Urinary bladder (tissue), 4 donors: Measurements from ENCODE around the gene SNAP47. TPM values are rescaled to one million over a fixed set of nuclear protein-coding genes. Genes with fewer than 3 reads are reported as not detected.

Experiments used
- DNase-seq: peaks from one replicate; pipeline ENCODE4 v3.0.0-alpha.2; 2015; ENCODE audit errors: extremely low spot score
- H3K27ac ChIP-seq: one replicate; pipeline ENCODE4 v1.5.1; 2013; ENCODE audit warnings: low read depth, mild to moderate bottlenecking, moderate library complexity
- H3K36me3 ChIP-seq: one replicate; pipeline ENCODE4 v1.6.1; 2013; ENCODE audit warnings: mild to moderate bottlenecking, moderate library complexity; ENCODE audit not compliant: insufficient read depth
- H3K4me1 ChIP-seq: one replicate; pipeline ENCODE4 v1.6.1; 2013; ENCODE audit warnings: mild to moderate bottlenecking, moderate library complexity; ENCODE audit not compliant: insufficient read depth
- H3K4me3 ChIP-seq: one replicate; pipeline ENCODE4 v1.5.1; 2013; ENCODE audit warnings: low read depth, low read length
- WGBS: extraction: QIAGEN DNeasy Blood & Tissue Kit; methylation state at CpG from one replicate; pipeline ENCODE4 v1.1.7; 2013; 5-methylcytosine and 5-hydroxymethylcytosine counted together
- polyA plus RNA-seq: library from polyadenylated mRNA; stranded (reverse); fragments of 200-250 nt; gene quantifications from one replicate; pipeline ENCODE4 v1.2.3, GENCODE V29; 2013
- total RNA-seq: library from RNA; depleted of rRNA; stranded (reverse); fragments of >200 nt; gene quantifications from one replicate; pipeline ENCODE4 v1.2.3, GENCODE V29; 2014
- donor health status: healthy with polysubstance abuse.
- donor health status: healthy.

SNAP47 gene
- total and polyA plus RNA-seq, 2 donors, result 33.8 to 37.0 TPM

- no peak overlapping the region for H3K27ac ChIP-seq
- WGBS, result 95% methylated on average over 16 of the region's 16 CpGs
- H3K36me3 ChIP-seq, result peaks cover 1% of the 10 kb centered on the region
- H3K4me3 ChIP-seq, result no peak overlapping the region
- DNase-seq, result no peak
- no peaks in the 10 kb centered on the region for H3K4me1 ChIP-seq
These were observed 28.2 kb downstream of the SNAP47 start for GRCh38 chr1:227763246-227764018.

- H3K4me3 ChIP-seq, result no peak overlapping the region
- no peak for DNase-seq
- no peaks in the 10 kb centered on the region for H3K4me1 ChIP-seq
- H3K36me3 ChIP-seq, result peaks cover 1% of the 10 kb centered on the region
- WGBS, result 85% methylated on average over 7 of the region's 7 CpGs
- H3K27ac ChIP-seq, result no peak overlapping the region
These were observed 28.8 kb downstream of the SNAP47 start for GRCh38 chr1:227764019-227764391.

DNA sequence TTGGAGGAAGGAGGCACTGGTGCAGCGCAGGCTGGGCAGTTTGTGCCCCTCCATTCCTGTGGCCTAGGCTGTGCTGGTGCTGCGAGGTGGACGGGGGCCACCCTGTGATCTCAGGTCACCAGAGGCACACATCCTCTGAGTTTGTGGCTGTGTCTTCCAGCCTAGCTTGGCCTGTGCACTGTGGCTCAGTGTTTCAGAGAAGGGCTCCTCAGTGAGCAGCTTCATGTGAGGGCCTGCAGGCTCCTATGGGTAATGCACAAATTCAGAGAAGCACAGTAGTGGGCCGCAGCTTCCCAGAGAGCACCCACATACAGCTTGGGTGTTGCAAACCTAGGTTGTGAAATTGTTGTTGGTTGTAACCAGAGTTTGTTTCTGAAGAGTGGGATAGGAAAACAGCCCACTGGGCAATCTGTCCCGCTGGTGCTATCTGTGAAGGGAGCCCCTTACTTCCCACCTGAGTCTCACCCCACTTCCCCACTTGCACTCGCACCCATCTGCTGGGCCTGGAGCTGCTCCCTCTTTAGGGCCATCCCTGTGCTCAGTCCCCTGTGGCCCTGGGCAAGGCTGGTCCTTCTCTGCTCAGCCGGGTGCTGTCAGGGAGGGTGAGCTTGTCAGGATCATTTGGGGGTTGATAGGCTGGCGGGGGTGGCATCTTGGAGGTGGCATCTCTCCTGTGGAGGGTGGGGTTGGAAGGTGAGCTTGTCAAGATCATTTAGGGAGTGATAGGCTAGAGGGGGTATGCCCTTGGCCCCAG lies 30.2 kb downstream of the SNAP47 start:
- no peak for DNase-seq
- no peak overlapping the region for H3K27ac ChIP-seq
- 97% methylated on average over 8 of the region's 8 CpGs for WGBS
- H3K4me1 ChIP-seq, result no peaks in the 10 kb centered on the region
- peaks cover 1% of the 10 kb centered on the region for H3K36me3 ChIP-seq
- H3K4me3 ChIP-seq, result no peak overlapping the region

DNA sequence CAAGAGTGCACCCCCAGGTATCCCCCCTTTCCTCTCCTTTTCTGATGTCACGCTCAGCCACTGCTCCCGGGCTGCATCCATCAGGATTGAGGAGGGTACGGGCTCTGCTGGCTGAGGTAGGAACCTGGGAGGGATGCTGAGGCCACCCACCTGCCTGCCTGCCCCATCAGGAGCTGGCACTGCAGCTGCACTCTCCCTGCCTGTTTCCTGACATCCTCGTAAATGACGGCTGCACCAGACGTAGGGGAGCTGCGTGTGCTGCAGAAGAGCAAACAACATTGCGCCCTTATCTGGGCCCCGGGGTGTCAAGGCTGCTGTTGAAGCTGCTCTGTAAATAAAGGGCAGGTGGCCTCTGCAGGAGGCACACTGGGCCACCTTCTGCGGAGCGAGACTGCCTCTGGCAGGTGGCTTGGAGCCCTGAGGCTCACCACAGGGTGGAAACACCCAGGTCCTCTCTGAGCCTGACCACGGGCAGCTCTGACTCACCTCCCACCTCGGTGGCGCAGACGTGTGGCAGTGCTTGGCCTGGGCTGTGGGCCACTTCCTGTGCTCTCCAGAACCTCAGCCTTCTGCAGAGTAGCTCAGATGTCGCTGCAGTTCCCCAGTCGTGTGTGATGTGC lies 30.9 kb downstream of the SNAP47 start:
- DNase-seq, result no peak
- no peak overlapping the region for H3K4me3 ChIP-seq
- no peaks in the 10 kb centered on the region for H3K4me1 ChIP-seq
- peaks cover 1% of the 10 kb centered on the region for H3K36me3 ChIP-seq
- 74% methylated on average over 17 of the region's 17 CpGs for WGBS
- no peak overlapping the region for H3K27ac ChIP-seq

DNA sequence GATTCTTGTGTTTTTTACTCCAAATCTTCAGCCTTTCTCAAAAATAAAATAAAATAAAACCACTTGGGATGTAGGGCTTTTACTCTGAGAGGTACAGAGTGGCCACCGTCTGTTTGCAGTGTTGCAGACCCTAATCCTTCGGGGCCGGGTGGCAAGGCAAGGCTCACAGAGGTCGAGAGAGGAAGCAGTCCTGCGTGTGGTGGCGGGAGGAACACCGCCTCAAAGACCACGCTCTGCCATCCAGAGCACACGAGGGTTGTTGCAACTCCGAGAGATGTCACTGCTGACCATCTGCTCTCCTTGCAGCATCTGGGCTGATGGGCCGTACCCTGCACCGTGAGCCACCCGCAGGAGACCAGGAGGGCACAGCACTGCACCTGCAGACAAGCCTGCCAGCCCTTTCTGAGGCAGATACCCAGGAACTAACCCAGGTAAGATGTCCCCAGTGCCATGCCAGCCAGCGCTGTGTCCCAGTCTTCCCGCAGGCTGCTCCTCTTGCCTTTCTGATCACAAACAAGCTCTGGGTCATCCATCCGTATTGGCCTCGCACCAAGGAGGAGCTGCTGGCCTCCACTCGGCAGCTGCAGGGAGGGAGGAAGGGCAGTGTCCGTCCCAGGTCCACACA lies 31.5 kb downstream of the SNAP47 start:
- H3K36me3 ChIP-seq, result no peaks in the 10 kb centered on the region
- WGBS, result 85% methylated on average over 19 of the region's 19 CpGs
- no peak overlapping the region for H3K4me3 ChIP-seq
- no peaks in the 10 kb centered on the region for H3K4me1 ChIP-seq
- no peak overlapping the region for H3K27ac ChIP-seq
- DNase-seq, result no peak

GRCh38 chr1:227767401-227768124 lies 32.3 kb downstream of the SNAP47 start:
- 87% methylated on average over 6 of the region's 6 CpGs for WGBS
- Histone ChIP-seq H3K4me1 (no peaks in the 10 kb centered on the region), H3K27ac (no peak overlapping the region), H3K4me3 (no peak overlapping the region), H3K36me3 (no peaks in the 10 kb centered on the region)
- no peak for DNase-seq

DNA sequence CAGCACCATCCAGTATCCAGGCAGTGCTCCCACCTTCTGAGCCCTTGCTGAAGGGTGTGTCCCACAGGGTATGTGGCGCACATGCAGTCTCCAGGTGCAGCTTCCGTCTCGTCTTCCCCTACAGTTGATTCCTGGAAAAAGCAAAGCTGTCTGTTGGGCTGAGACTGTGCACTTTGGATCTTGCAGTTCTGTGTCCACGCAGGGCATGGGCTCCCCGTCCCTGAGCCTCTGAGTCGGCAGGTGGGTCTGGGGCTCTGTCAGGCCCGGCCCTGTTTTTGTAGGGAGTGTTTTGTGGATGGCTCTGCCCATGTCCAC lies 32.8 kb downstream of the SNAP47 start:
- 92% methylated on average over 7 of the region's 7 CpGs for WGBS
- H3K4me1 ChIP-seq, result no peaks in the 10 kb centered on the region
- H3K27ac ChIP-seq, result no peak overlapping the region
- H3K4me3 ChIP-seq, result no peak overlapping the region
- no peak for DNase-seq
- no peaks in the 10 kb centered on the region for H3K36me3 ChIP-seq

- H3K4me3 ChIP-seq, result no peak overlapping the region
- DNase-seq, result no peak
- no peaks in the 10 kb centered on the region for H3K4me1 ChIP-seq
- 84% methylated on average over 6 of the region's 6 CpGs for WGBS
- H3K36me3 ChIP-seq, result no peaks in the 10 kb centered on the region
- no peak overlapping the region for H3K27ac ChIP-seq
These were observed 33.4 kb downstream of the SNAP47 start for GRCh38 chr1:227768640-227769039.

DNA sequence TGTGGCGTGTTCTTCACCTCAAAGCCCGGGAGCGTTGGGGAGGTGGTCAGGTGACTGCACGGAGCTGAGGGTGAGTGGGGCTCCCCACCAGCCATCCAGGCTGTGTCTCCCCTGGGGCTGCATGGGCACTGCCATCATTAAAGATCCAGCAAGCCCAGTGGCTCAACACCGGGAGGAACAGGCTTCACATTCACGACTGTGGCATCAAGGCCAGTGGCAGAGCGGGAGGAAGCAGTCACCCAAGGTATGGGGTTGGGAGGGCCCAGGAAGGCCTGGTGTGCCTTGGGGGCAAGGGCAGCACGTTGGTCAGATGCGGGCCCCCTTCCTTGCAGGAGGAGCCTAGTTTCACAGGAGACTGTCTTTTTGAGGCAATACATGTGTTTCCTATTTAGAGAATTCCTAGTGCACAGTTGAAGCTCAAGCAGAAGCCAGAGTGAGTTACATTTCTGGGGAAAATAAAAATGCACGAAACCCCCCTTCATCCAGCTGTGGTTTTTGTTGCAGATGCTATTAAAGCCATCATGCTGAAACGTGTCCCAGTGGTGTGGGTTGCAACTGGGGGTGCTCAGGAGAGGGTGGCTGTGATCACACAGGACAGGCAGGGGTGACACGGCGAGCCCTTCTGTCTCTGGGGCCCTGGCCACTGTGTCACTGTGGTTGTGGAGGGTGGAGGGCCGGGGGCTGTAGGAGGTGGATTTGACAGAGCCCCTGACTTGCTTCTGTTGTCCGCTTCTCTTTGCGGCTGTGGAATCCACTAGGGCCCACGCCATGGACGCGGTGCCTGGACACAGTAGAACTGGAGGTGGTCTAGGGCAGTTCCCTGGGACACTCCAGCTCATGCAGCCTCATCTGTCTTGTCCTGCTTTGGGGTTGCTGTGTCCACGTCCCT lies 34.1 kb downstream of the SNAP47 start:
- no peak overlapping the region for H3K27ac ChIP-seq
- H3K4me1 ChIP-seq, result no peaks in the 10 kb centered on the region
- 87% methylated on average over 20 of the region's 20 CpGs for WGBS
- H3K4me3 ChIP-seq, result no peak overlapping the region
- no peaks in the 10 kb centered on the region for H3K36me3 ChIP-seq
- no peak for DNase-seq

- no peaks in the 10 kb centered on the region for H3K4me1 ChIP-seq
- DNase-seq, result no peak
- 93% methylated on average over 15 of the region's 15 CpGs for WGBS
- H3K36me3 ChIP-seq, result no peaks in the 10 kb centered on the region
- H3K4me3 ChIP-seq, result no peak overlapping the region
- no peak overlapping the region for H3K27ac ChIP-seq
These were observed 34.8 kb downstream of the SNAP47 start for GRCh38 chr1:227769936-227770494.

- 94% methylated on average over 13 of the region's 13 CpGs for WGBS
- H3K27ac ChIP-seq, result no peak overlapping the region
- no peak for DNase-seq
- H3K4me1 ChIP-seq, result no peaks in the 10 kb centered on the region
- no peak overlapping the region for H3K4me3 ChIP-seq
- no peaks in the 10 kb centered on the region for H3K36me3 ChIP-seq
These were observed 35.6 kb downstream of the SNAP47 start for GRCh38 chr1:227770812-227771211.

DNA sequence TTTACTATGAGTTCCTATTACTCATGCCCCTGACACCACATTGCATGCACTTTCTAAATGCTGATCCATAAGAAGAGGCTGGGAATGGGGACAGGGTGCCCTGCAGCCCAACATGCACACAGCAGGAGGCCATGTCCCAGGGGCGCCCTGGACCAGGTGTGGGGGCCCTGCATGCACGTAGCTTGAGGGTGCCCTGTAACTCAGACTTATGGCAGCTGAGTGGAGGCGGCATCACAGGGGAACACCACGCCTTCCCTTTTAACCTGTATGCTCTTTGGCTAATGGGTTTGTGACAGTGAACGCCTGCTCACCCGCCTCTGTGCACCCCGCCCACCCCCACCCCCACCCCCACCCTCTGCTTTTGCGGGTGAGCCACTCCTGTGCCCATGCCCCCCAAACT lies 36.1 kb downstream of the SNAP47 start:
- 98% methylated on average over 8 of the region's 8 CpGs for WGBS
- Histone ChIP-seq H3K4me3 (no peak overlapping the region), H3K27ac (no peak overlapping the region), H3K4me1 (no peaks in the 10 kb centered on the region), H3K36me3 (no peaks in the 10 kb centered on the region)
- DNase-seq, result no peak
